NT2/D1 (cell line): Measurements from ENCODE around the gene NAT9.

Experiments
- YY1 ChIP-seq: IDR thresholded peaks from 2 replicates; pipeline ENCODE4 v1.6.1; 2011; ENCODE audit not compliant: insufficient read length, insufficient read depth
- ZNF274 ChIP-seq: IDR thresholded peaks from 2 replicates; pipeline ENCODE4 v1.6.1; 2011; ENCODE audit warnings: mild to moderate bottlenecking, low read depth, low read length

DNA sequence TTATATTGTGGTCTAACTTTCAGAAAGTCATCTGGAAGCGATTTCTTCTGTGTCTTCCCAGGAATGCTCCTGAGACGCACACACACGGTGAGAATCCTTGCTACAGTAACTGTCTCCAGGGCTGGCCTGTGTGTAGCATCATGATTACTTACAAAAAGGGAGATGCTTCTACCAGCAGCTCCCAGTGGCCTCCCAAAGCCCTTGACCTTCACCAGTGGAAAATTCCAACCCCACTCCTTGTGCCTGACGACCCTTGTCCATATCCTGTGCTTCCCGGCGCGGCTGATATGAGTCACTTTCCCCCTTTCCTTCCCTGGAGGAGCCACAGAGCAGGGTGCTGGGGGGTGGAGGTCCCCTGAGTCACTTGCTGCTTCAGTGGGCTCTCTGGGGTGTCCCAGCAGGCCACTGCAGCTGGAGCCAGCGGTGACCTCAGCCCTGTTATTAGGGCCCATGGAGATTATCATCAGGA is 22.1 kb upstream of the NAT9 start:
- TF ChIP-seq YY1 (no peak), ZNF274 (no peak)
